AG04450 (cell line): ENCODE results near the gene ULK2. TPM values are rescaled to one million over a fixed set of nuclear protein-coding genes. Genes with fewer than 3 reads are reported as not detected.

Experiments
- CTCF ChIA-PET: fragments of 300-600, 350-600 bp; formaldehyde crosslinking; extraction: SDS; loops from one replicate; lab custom pipeline; 2022; ENCODE audit warnings: antibody characterized with exemption, inconsistent platforms; lab: Charles Lee
- POLR2A ChIA-PET: fragments of 350-600 bp; formaldehyde crosslinking; extraction: SDS; loops from one replicate; lab custom pipeline; 2021; ENCODE audit warnings: antibody characterized with exemption, inconsistent platforms; lab: Yijun Ruan, JAX
- DNase-seq: peaks from one replicate; pipeline ENCODE4 v3.0.0-alpha.2; 2011; ENCODE audit warnings: low read depth, low spot score
- H3K27ac ChIP-seq: one replicate; pipeline ENCODE4 v1.5.1; 2012; ENCODE audit warnings: low read depth, low read length, control low read depth
- H3K27me3 ChIP-seq: one replicate; pipeline ENCODE4 v1.6.0; 2012; ENCODE audit warnings: low read length; ENCODE audit not compliant: control insufficient read depth, insufficient read depth
- H3K4me3 ChIP-seq: 2 replicates; pipeline ENCODE4 v1.5.1; 2011; ENCODE audit warnings: mild to moderate bottlenecking, low read depth, low read length, control low read depth
- H3K9me3 ChIP-seq: 2 replicates; pipeline ENCODE4 v1.5.1; 2012; ENCODE audit warnings: low read length; ENCODE audit not compliant: control insufficient read depth, insufficient read depth
- CTCF ChIP-seq: IDR thresholded peaks from 2 replicates; pipeline ENCODE4 v1.5.1; 2011; ENCODE audit warnings: low read depth, low read length, control low read depth, inconsistent platforms
- polyA plus RNA-seq: library from polyadenylated mRNA; depleted of rRNA; stranded (reverse); fragments of >200 nt; gene quantifications from 2 replicates; pipeline ENCODE4 v1.2.3, GENCODE V29; 2011

ULK2 gene
- polyA plus RNA-seq, 1 experiment = 33.9 TPM

- H3K27ac ChIP-seq = no peak overlapping the region
- no peak overlapping the region for H3K4me3 ChIP-seq
- POLR2A ChIA-PET = no interaction called here
- CTCF ChIA-PET = interaction anchor here (1.4 kb wide), 1 partner anchor 14 kb away, joined by 4 read pairs; no protein-coding TSS in a partner anchor
- H3K9me3 ChIP-seq = no peaks in the 10 kb centered on the region; the same call in 1 of the 2 replicates
- no peak for DNase-seq
- TF ChIP-seq CTCF = no peak
- H3K27me3 ChIP-seq = no peaks in the 10 kb centered on the region
Observed at GRCh38 chr17:19780846-19781245, 86.9 kb downstream of the ULK2 start.

- H3K27ac ChIP-seq = no peak overlapping the region
- H3K9me3 ChIP-seq = no peaks in the 10 kb centered on the region
- no peaks in the 10 kb centered on the region for H3K27me3 ChIP-seq
- no peak for DNase-seq
- ChIA-PET POLR2A (no interaction called here), CTCF (no interaction called here)
- no peak overlapping the region for H3K4me3 ChIP-seq
- TF ChIP-seq CTCF = no peak
Observed at GRCh38 chr17:19773534-19773933, 94.2 kb downstream of the ULK2 start.

GRCh38 chr17:19771971-19772630 is 95.6 kb downstream of the ULK2 start:
- no peaks in the 10 kb centered on the region for H3K27me3 ChIP-seq
- POLR2A ChIA-PET = no interaction called here
- H3K27ac ChIP-seq = no peak overlapping the region
- TF ChIP-seq CTCF = no peak
- DNase-seq = no peak
- CTCF ChIA-PET = interaction anchor here (0.8 to 1.3 kb wide), 3 partner anchors 10 to 259 kb away, joined by 3 to 4 read pairs (median 3); no protein-coding TSS in a partner anchor
- no peak overlapping the region for H3K4me3 ChIP-seq
- H3K9me3 ChIP-seq = no peaks in the 10 kb centered on the region

GRCh38 chr17:19770985-19771735 is 96.6 kb downstream of the ULK2 start:
- Histone ChIP-seq H3K4me3 (no peak overlapping the region), H3K9me3 (no peaks in the 10 kb centered on the region), H3K27ac (no peak overlapping the region), H3K27me3 (no peaks in the 10 kb centered on the region)
- TF ChIP-seq CTCF = no peak
- POLR2A ChIA-PET = interaction anchor here (0.8 kb wide), 1 partner anchor 28 kb away, joined by 3 read pairs; no protein-coding TSS in a partner anchor
- CTCF ChIA-PET = interaction anchor here (1.1 kb wide), 2 partner anchors 9 to 258 kb away, joined by 3 read pairs; no protein-coding TSS in a partner anchor
- DNase-seq = no peak
